Measurements from ENCODE around the gene CEP20. TPM values are rescaled to one million over a fixed set of nuclear protein-coding genes. Genes with fewer than 3 reads are reported as not detected.

Gene CEP20
- total and polyA plus RNA-seq, 8 donors = 22.7 to 44.6 (median 37.4) TPM

GRCh38 chr16:15835136-15835878 lies 53.1 kb downstream of the CEP20 start:
- no peaks in the 10 kb centered on the region for H3K9me3 ChIP-seq
- no peaks in the 10 kb centered on the region for H3K36me3 ChIP-seq
- TF ChIP-seq CTCF (IDR thresholded peaks at IDR 0.05) = no peak
- H3K4me3 ChIP-seq = no peak overlapping the region
- H3K4me1 ChIP-seq = peaks cover 0 to 19% of the 10 kb centered on the region in 2 donors
- peak; percentile 77 for ATAC-seq
- intact Hi-C loops (cut with DNase I) = no loop called here
- peaks cover 0 to 8% of the 10 kb centered on the region in 2 donors for H3K27me3 ChIP-seq
- H3K27ac ChIP-seq = no peak overlapping the region
- no peak for DNase-seq

- intact Hi-C loops (cut with DNase I) = no loop called here
- Histone ChIP-seq H3K27me3 (peaks cover 0 to 3% of the 10 kb centered on the region in 2 donors), H3K36me3 (no peaks in the 10 kb centered on the region), H3K27ac (no peak overlapping the region), H3K4me1 (peaks cover 0 to 19% of the 10 kb centered on the region in 2 donors), H3K9me3 (no peaks in the 10 kb centered on the region), H3K4me3 (no peak overlapping the region)
- no peak for DNase-seq
- TF ChIP-seq CTCF (IDR thresholded peaks at IDR 0.05) = no peak
- ATAC-seq = no peak
These were observed 53.9 kb downstream of the CEP20 start for GRCh38 chr16:15834502-15834901.

GRCh38 chr16:15833541-15833940 lies 54.9 kb downstream of the CEP20 start:
- DNase-seq (no peak), ATAC-seq (no peak)
- intact Hi-C loops (cut with DNase I) = no loop called here

GRCh38 chr16:15832241-15832640 lies 56.2 kb downstream of the CEP20 start:
- Histone ChIP-seq H3K27me3 (no peaks in the 10 kb centered on the region), H3K4me1 (peaks cover 0 to 19% of the 10 kb centered on the region in 2 donors), H3K9me3 (no peaks in the 10 kb centered on the region), H3K4me3 (no peak overlapping the region), H3K36me3 (no peaks in the 10 kb centered on the region), H3K27ac (no peak overlapping the region)
- no peak for TF ChIP-seq CTCF (IDR thresholded peaks at IDR 0.05)
- DNase-seq = no peak
- no peak for ATAC-seq
- intact Hi-C loops (cut with DNase I) = no loop called here

More at GRCh38 chr16:15833541-15833940, 54.9 kb downstream of the CEP20 start:
- Histone ChIP-seq H3K27ac (no peak overlapping the region), H3K27me3 (no peaks in the 10 kb centered on the region), H3K4me3 (no peak overlapping the region), H3K4me1 (peaks cover 0 to 19% of the 10 kb centered on the region in 2 donors), H3K9me3 (no peaks in the 10 kb centered on the region), H3K36me3 (no peaks in the 10 kb centered on the region)
- TF ChIP-seq CTCF (IDR thresholded peaks at IDR 0.05) = no peak

GRCh38 chr16:15830832-15831451 lies 57.5 kb downstream of the CEP20 start:
- DNase-seq = no peak
- intact Hi-C loops (cut with DNase I) = no loop called here
- TF ChIP-seq CTCF (IDR thresholded peaks at IDR 0.05) = no peak
- Histone ChIP-seq H3K27ac (no peak overlapping the region), H3K4me1 (peaks cover 0 to 19% of the 10 kb centered on the region in 2 donors), H3K27me3 (no peaks in the 10 kb centered on the region), H3K4me3 (no peak overlapping the region), H3K36me3 (no peaks in the 10 kb centered on the region), H3K9me3 (no peaks in the 10 kb centered on the region)
- ATAC-seq = no peak

Measured in left lung (tissue), 10 donors.